Measurements from ENCODE around the gene MEIS1.
A peak's percentile ranks its signal among the peaks of the same experiment; 100 is the strongest.

Gene MEIS1

GRCh38 chr2:66534461-66534860 lies 99.5 kb downstream of the MEIS1 start:
- DNase-seq, result no peak

GRCh38 chr2:66535574-66536289 lies 100.8 kb downstream of the MEIS1 start:
- DNase-seq, result no peak

- no peak for DNase-seq
Measured at GRCh38 chr2:66536290-66536673, 101.4 kb downstream of the MEIS1 start.

- DNase-seq, result no peak
Measured at GRCh38 chr2:66536997-66537396, 102.1 kb downstream of the MEIS1 start.

- no peak for DNase-seq
Measured at GRCh38 chr2:66538291-66538690, 103.4 kb downstream of the MEIS1 start.

GRCh38 chr2:66539452-66539851 lies 104.5 kb downstream of the MEIS1 start:
- no peak for DNase-seq

GRCh38 chr2:66541646-66542045 lies 106.7 kb downstream of the MEIS1 start:
- peak in 20 of 51 donors; percentile 5 to 67 (median 38) for DNase-seq

- no peak for DNase-seq
Measured at GRCh38 chr2:66543257-66543767, 108.4 kb downstream of the MEIS1 start.

GRCh38 chr2:66544258-66544657 lies 109.3 kb downstream of the MEIS1 start:
- DNase-seq, result no peak

- DNase-seq, result no peak
Measured at GRCh38 chr2:66545258-66545657, 110.3 kb downstream of the MEIS1 start.

GRCh38 chr2:66547118-66547517 lies 112.2 kb downstream of the MEIS1 start:
- DNase-seq, result no peak

GRCh38 chr2:66547887-66548286 lies 113.0 kb downstream of the MEIS1 start:
- DNase-seq, result no peak

GRCh38 chr2:66548422-66548821 lies 113.5 kb downstream of the MEIS1 start:
- DNase-seq, result no peak

GRCh38 chr2:66550826-66551225 lies 115.9 kb downstream of the MEIS1 start:
- DNase-seq, result no peak

- no peak for DNase-seq
Measured at GRCh38 chr2:66553370-66553769, 118.4 kb downstream of the MEIS1 start.

- DNase-seq, result peak in 1 of 51 donors; percentile 52
Measured at GRCh38 chr2:66555091-66555490, 120.2 kb downstream of the MEIS1 start.

GRCh38 chr2:66555501-66556324 lies 120.8 kb downstream of the MEIS1 start:
- peak in 3 of 51 donors; percentile 15 to 52 (median 24) for DNase-seq

- DNase-seq, result no peak
Measured at GRCh38 chr2:66559672-66560071, 124.7 kb downstream of the MEIS1 start.

- DNase-seq, result no peak
Measured at GRCh38 chr2:66560683-66561082, 125.8 kb downstream of the MEIS1 start.

- DNase-seq, result no peak
Measured at GRCh38 chr2:66561645-66562303, 126.8 kb downstream of the MEIS1 start.

- DNase-seq, result no peak
Measured at GRCh38 chr2:66562304-66562685, 127.4 kb downstream of the MEIS1 start.

- no peak for DNase-seq
Measured at GRCh38 chr2:66563473-66563872, 128.5 kb downstream of the MEIS1 start.

Data from hypothalamus (tissue), 51 donors.